OCI-LY3 (cell line): Measurements from ENCODE around the gene HIVEP3.

Experiments
- H2AFZ ChIP-seq: fragments of 200-600, 300-600 bp; shearing (Covaris generic); 2 replicates; pipeline ENCODE4 v1.6.0; 2014; ENCODE audit warnings: antibody characterized with exemption, low read depth, low read length
- H3K27ac ChIP-seq: fragments of 200-600, 300-600 bp; sonication (generic); 2 replicates; pipeline ENCODE4 v1.5.1; 2014; ENCODE audit warnings: mild to moderate bottlenecking, low read length, moderate library complexity, mixed read lengths
- H3K27me3 ChIP-seq: fragments of 200-600, 300-600 bp; sonication (generic); 2 replicates; pipeline ENCODE4 v1.6.1; 2014; ENCODE audit warnings: low read depth, low read length, mixed read lengths
- H3K36me3 ChIP-seq: fragments of 200-600, 300-600 bp; sonication (generic); replicated peaks from 2 replicates; pipeline ENCODE3; 2014; ENCODE audit warnings: low read depth, low read length, mixed read lengths
- H3K4me1 ChIP-seq: fragments of 300-600, 200-600 bp; sonication (generic); 2 replicates; pipeline ENCODE4 v1.6.1; 2014; ENCODE audit warnings: low read length, mixed read lengths
- H3K4me2 ChIP-seq: fragments of 200-600, 300-600 bp; sonication (generic); 2 replicates; pipeline ENCODE4 v1.6.1; 2014; ENCODE audit warnings: low read length, mixed read lengths
- H3K4me3 ChIP-seq: fragments of 300-600, 200-600 bp; sonication (generic); 2 replicates; pipeline ENCODE4 v1.5.1; 2014; ENCODE audit warnings: antibody characterized with exemption, mild to moderate bottlenecking, low read length, moderate library complexity
- H3K79me2 ChIP-seq: fragments of 300-600, 200-600 bp; shearing (Covaris generic); 2 replicates; pipeline ENCODE4 v1.6.1; 2014; ENCODE audit warnings: mild to moderate bottlenecking, low read length, mixed read lengths
- H3K9ac ChIP-seq: fragments of 300-600, 200-600 bp; shearing (Covaris generic); 2 replicates; pipeline ENCODE4 v1.6.0; 2014; ENCODE audit warnings: mild to moderate bottlenecking, low read length, moderate library complexity
- H3K9me3 ChIP-seq: fragments of 200-600, 300-600 bp; shearing (Covaris generic); 2 replicates; pipeline ENCODE4 v1.6.1; 2014; ENCODE audit warnings: low read length, mixed read lengths; ENCODE audit not compliant: insufficient read depth
- H4K20me1 ChIP-seq: fragments of 200-600, 300-600 bp; sonication (generic); 2 replicates; pipeline ENCODE4 v1.6.1; 2016; ENCODE audit warnings: low read length, mixed read lengths; ENCODE audit not compliant: insufficient read depth
- EZH2phosphoT487 ChIP-seq: fragments of 200-600 bp; shearing (Covaris generic); IDR thresholded peaks from 2 replicates; pipeline ENCODE4 v1.6.1; 2018; ENCODE audit warnings: antibody characterized with exemption, mixed run types, low read depth
- TF ChIP-seq, protein P1 (sequence below): fragments of 200-600, 300-600 bp; sonication (generic); IDR thresholded peaks from 2 replicates; pipeline ENCODE4 v1.5.1; 2014; ENCODE audit warnings: antibody characterized with exemption, low read length, low read depth

HIVEP3 gene

GRCh38 chr1:41848216-41848952 is 70.3 kb downstream of the HIVEP3 start:
- Histone ChIP-seq H3K79me2 (no peaks in the 10 kb centered on the region), H3K4me2 (no peak overlapping the region), H2AFZ (no peak overlapping the region), H3K4me3 (no peak overlapping the region), H3K9me3 (no peaks in the 10 kb centered on the region), H4K20me1 (no peaks in the 10 kb centered on the region), H3K9ac (no peak overlapping the region), H3K27me3 (no peaks in the 10 kb centered on the region), H3K27ac (no peak overlapping the region), H3K4me1 (peaks cover 14% of the 10 kb centered on the region), H3K36me3 (peaks cover 4% of the 10 kb centered on the region)
- TF ChIP-seq, protein P1, sequence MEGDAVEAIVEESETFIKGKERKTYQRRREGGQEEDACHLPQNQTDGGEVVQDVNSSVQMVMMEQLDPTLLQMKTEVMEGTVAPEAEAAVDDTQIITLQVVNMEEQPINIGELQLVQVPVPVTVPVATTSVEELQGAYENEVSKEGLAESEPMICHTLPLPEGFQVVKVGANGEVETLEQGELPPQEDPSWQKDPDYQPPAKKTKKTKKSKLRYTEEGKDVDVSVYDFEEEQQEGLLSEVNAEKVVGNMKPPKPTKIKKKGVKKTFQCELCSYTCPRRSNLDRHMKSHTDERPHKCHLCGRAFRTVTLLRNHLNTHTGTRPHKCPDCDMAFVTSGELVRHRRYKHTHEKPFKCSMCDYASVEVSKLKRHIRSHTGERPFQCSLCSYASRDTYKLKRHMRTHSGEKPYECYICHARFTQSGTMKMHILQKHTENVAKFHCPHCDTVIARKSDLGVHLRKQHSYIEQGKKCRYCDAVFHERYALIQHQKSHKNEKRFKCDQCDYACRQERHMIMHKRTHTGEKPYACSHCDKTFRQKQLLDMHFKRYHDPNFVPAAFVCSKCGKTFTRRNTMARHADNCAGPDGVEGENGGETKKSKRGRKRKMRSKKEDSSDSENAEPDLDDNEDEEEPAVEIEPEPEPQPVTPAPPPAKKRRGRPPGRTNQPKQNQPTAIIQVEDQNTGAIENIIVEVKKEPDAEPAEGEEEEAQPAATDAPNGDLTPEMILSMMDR: no peak
- no peak for TF ChIP-seq EZH2phosphoT487

DNA sequence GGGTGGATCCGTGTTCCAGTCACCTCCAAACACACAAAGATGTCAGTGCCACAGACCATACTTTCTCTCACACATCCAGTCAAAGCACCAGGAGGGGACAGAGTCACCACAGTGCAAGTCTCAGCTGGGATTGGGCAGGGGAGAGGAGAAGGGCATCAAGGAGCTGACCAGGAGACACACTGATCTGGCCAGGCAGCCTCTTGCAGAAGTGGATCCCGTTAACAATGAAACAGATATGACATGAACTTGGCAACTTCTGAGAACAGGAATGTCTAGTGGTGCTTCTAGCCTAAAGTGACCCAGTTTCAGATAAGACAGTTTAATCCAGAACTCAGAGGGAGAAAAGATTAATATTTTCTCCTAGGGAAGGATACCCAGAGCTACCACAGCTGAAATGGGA is 71.0 kb downstream of the HIVEP3 start:
- Histone ChIP-seq H3K27ac (no peak overlapping the region), H3K4me1 (peaks cover 14% of the 10 kb centered on the region), H3K9me3 (no peaks in the 10 kb centered on the region), H2AFZ (no peak overlapping the region), H3K79me2 (no peaks in the 10 kb centered on the region), H3K4me2 (no peak overlapping the region), H3K36me3 (peaks cover 4% of the 10 kb centered on the region), H3K4me3 (no peak overlapping the region), H3K9ac (no peak overlapping the region), H3K27me3 (no peaks in the 10 kb centered on the region), H4K20me1 (no peaks in the 10 kb centered on the region)
- no peak for TF ChIP-seq EZH2phosphoT487
- TF ChIP-seq, protein P1: no peak

- H4K20me1 ChIP-seq: no peaks in the 10 kb centered on the region
- H3K36me3 ChIP-seq: peaks cover 4% of the 10 kb centered on the region
- no peaks in the 10 kb centered on the region for H3K79me2 ChIP-seq
- no peak overlapping the region for H3K27ac ChIP-seq
- no peaks in the 10 kb centered on the region for H3K9me3 ChIP-seq
- H3K4me3 ChIP-seq: no peak overlapping the region
- TF ChIP-seq, protein P1: no peak
- no peak for TF ChIP-seq EZH2phosphoT487
- no peak overlapping the region for H2AFZ ChIP-seq
- no peak overlapping the region for H3K4me2 ChIP-seq
- H3K4me1 ChIP-seq: peaks cover 9% of the 10 kb centered on the region
- no peak overlapping the region for H3K9ac ChIP-seq
- H3K27me3 ChIP-seq: no peaks in the 10 kb centered on the region
Observed at GRCh38 chr1:41846625-41847405, 71.9 kb downstream of the HIVEP3 start.

GRCh38 chr1:41844781-41845272 is 73.9 kb downstream of the HIVEP3 start:
- TF ChIP-seq, protein P1: no peak
- TF ChIP-seq EZH2phosphoT487: no peak
- Histone ChIP-seq H4K20me1 (no peaks in the 10 kb centered on the region), H3K9ac (no peak overlapping the region), H3K4me3 (no peak overlapping the region), H3K79me2 (no peaks in the 10 kb centered on the region), H3K27ac (no peak overlapping the region), H3K36me3 (peaks cover 4% of the 10 kb centered on the region), H3K9me3 (no peaks in the 10 kb centered on the region), H3K27me3 (no peaks in the 10 kb centered on the region), H3K4me2 (no peak overlapping the region), H3K4me1 (no peaks in the 10 kb centered on the region), H2AFZ (no peak overlapping the region)
